ENCODE results near the gene TCHHL1. TPM values are rescaled to one million over a fixed set of nuclear protein-coding genes. Genes with fewer than 3 reads are reported as not detected.

TCHHL1 gene
- total RNA-seq, result not detected in 3 replicates
- long read RNA-seq, result 0 reads

DNA sequence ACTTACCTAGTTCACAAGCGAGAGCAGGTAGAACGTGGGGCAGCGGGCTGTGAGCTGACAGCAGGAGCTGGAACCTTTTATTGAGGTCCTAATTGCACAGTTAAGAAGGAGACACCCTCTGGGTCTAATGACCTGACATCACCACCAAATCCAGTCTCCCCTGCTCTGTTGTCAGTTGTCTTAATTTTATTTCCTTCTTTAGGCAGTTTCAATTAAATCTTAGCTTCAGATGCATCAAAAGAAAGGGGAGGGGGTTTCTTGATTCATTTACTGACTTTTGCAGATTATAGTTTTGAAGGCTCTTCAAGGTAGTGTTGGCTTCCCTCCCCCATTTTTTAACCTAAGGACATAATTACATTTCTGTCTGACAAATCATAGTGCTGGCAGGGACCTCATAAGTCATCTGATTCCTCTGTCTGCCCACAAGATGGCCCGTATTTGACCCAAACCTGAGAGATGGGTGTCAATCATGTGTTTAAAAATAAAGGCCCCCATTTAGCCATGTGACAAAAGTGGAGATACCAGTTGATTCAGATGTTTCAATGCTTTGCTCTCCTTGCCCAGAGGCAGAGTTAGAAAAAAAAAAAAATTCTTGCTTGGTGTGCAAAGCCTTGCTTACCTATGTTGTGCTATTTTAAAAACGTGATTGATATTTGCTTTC, at the start of gene TCHHL1:
TCHHL1 (minus strand) TSS at position 51 of the 661 bp plus-strand sequence. CDS start 921 bp downstream, outside the sequence.
- TF ChIP-seq CTCF (IDR thresholded peaks at IDR 0.05), result no peak
- H3K4me3 Mint-ChIP-seq (ENCODE audit: unreplicated experiment), result no peak within 1 kb of the TSS
- peaks cover 16% of the 10 kb centered on the region for H3K9me3 Mint-ChIP-seq (ENCODE audit: low read depth)
- no peaks in the 10 kb centered on the region for H3K36me3 Mint-ChIP-seq (ENCODE audit: low read depth)
- H3K4me1 Mint-ChIP-seq (ENCODE audit: low read depth), result no peaks in the 10 kb centered on the region
- no peak for DNase-seq (ENCODE audit: low spot score)
- H3K27me3 Mint-ChIP-seq (ENCODE audit: low read depth), result peaks cover 19% of the 10 kb centered on the region
- H3K27ac Mint-ChIP-seq (ENCODE audit: unreplicated experiment), result no peak within 1 kb of the TSS

DNA sequence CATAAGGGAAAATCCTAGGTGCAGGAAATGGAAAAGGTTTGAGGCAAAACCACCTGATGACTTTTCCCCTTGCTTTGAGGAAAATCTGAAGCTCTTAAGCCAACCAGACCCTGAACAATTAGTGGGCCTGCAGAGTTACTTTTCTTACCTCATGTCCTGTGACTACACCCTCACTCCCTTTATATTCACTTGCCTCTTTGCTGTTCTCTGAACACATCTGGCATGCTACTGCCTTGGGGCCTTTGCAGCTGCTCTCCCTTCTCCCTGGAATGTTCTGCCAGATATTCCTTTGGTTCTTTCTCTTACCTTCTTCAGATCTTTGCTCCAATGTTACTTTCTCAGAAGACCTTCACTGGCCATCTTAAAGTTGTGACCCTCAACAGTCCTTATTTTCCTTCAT, 48.4 kb upstream of the TCHHL1 start:
- TF ChIP-seq CTCF (IDR thresholded peaks at IDR 0.05), result no peak
- peaks cover 7% of the 10 kb centered on the region for H3K9me3 Mint-ChIP-seq (ENCODE audit: low read depth)
- H3K4me1 Mint-ChIP-seq (ENCODE audit: low read depth), result no peaks in the 10 kb centered on the region
- no peak overlapping the region for H3K27ac Mint-ChIP-seq (ENCODE audit: unreplicated experiment)
- no peak overlapping the region for H3K4me3 Mint-ChIP-seq (ENCODE audit: unreplicated experiment)
- H3K27me3 Mint-ChIP-seq (ENCODE audit: low read depth), result peaks cover 32% of the 10 kb centered on the region
- no peaks in the 10 kb centered on the region for H3K36me3 Mint-ChIP-seq (ENCODE audit: low read depth)
- no peak for DNase-seq (ENCODE audit: low spot score)

GRCh38 chr1:152130186-152130585, 41.3 kb upstream of the TCHHL1 start:
- H3K9me3 Mint-ChIP-seq (ENCODE audit: low read depth), result peaks cover 7% of the 10 kb centered on the region
- peaks cover 41% of the 10 kb centered on the region for H3K27me3 Mint-ChIP-seq (ENCODE audit: low read depth)
- H3K4me1 Mint-ChIP-seq (ENCODE audit: low read depth), result no peaks in the 10 kb centered on the region
- no peak for DNase-seq (ENCODE audit: low spot score)
- no peak for TF ChIP-seq CTCF (IDR thresholded peaks at IDR 0.05)
- no peak overlapping the region for H3K27ac Mint-ChIP-seq (ENCODE audit: unreplicated experiment)
- no peak overlapping the region for H3K4me3 Mint-ChIP-seq (ENCODE audit: unreplicated experiment)
- H3K36me3 Mint-ChIP-seq (ENCODE audit: low read depth), result no peaks in the 10 kb centered on the region

DNA sequence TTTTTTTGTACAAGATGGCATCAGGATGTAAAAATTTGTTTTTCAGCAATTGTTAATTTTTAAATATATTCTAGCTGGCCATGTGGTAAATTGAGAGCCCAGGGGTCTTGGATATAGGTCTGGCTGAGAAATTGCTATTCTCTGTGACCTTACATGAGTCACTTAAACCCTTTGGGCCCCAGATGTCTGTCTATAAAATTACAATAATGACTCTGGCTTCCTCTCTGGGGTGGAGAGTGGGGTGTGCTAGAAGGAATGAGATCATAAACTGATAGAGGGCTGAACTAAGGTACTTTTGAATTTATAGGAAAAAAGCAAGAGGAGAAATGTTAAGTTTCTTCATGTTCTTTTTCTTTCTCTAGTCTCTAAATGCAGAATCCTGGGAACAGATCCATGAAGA, 38.8 kb upstream of the TCHHL1 start:
- H3K9me3 Mint-ChIP-seq (ENCODE audit: low read depth), result peaks cover 2% of the 10 kb centered on the region
- no peaks in the 10 kb centered on the region for H3K4me1 Mint-ChIP-seq (ENCODE audit: low read depth)
- H3K27ac Mint-ChIP-seq (ENCODE audit: unreplicated experiment), result no peak overlapping the region
- no peak for DNase-seq (ENCODE audit: low spot score)
- TF ChIP-seq CTCF (IDR thresholded peaks at IDR 0.05), result no peak
- peaks cover 38% of the 10 kb centered on the region for H3K27me3 Mint-ChIP-seq (ENCODE audit: low read depth)
- no peaks in the 10 kb centered on the region for H3K36me3 Mint-ChIP-seq (ENCODE audit: low read depth)
- H3K4me3 Mint-ChIP-seq (ENCODE audit: unreplicated experiment), result no peak overlapping the region

DNA sequence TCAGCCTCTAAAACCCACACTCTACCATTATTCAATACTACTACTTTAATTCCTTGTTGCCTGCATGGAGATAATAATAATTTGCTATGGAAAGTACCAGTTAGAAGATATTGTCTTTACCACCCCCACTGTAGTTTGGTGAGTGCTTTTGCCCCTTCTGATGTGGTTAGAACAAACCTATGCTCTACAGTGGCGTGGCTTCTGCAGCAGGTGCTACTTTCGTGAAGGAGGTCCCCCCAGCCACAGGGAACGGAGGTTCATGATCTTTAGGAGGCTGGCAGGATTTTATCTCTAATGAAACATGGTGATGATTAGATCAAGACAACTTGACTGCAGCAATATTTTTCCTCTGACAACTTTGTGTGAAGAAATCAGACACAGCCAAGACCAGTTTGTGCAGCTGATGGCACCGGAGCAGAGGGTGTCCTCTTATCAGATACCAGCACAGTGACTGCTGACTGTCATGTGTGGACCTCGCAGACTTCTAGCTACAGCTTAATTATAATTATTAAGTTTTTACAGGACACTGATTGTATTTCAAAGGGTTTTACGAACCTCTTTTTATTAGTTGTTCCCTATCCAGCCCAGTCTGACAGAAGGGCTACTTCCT, 37.1 kb upstream of the TCHHL1 start:
- no peak for DNase-seq (ENCODE audit: low spot score)
- Mint-ChIP-seq H3K9me3 (ENCODE audit: low read depth) (no peaks in the 10 kb centered on the region), H3K4me3 (ENCODE audit: unreplicated experiment) (no peak overlapping the region), H3K4me1 (ENCODE audit: low read depth) (no peaks in the 10 kb centered on the region), H3K27me3 (ENCODE audit: low read depth) (peaks cover 50% of the 10 kb centered on the region), H3K36me3 (ENCODE audit: low read depth) (no peaks in the 10 kb centered on the region), H3K27ac (ENCODE audit: unreplicated experiment) (no peak overlapping the region)
- TF ChIP-seq CTCF (IDR thresholded peaks at IDR 0.05), result no peak
